Measurements from ENCODE around the gene CDKN2D.
"Not testable (repeated sequence)": the region's sequence is repeated elsewhere in the genome, so short reads cannot be mapped to it uniquely, and the experiment has no call there.

The CDKN2D gene

GRCh38 chr19:10580979-10581631 is 12.3 kb upstream of the CDKN2D start:
- DNase-seq = peak; percentile 90 to 92

GRCh38 chr19:10577951-10578350 is 9.2 kb upstream of the CDKN2D start:
- no peak for DNase-seq

- DNase-seq = no peak
Observed at GRCh38 chr19:10575011-10575716, 6.4 kb upstream of the CDKN2D start.

- no peak for DNase-seq
Observed at GRCh38 chr19:10574462-10574861, 5.7 kb upstream of the CDKN2D start.

GRCh38 chr19:10573793-10574192 is 5.0 kb upstream of the CDKN2D start:
- not testable (repeated sequence) for DNase-seq

- DNase-seq = peak; percentile 33 to 62
Observed at GRCh38 chr19:10568062-10568825, 535 bp downstream of the CDKN2D start.

- DNase-seq = peak in 1 of 2 donors; percentile 55
Observed at GRCh38 chr19:10567656-10568055, 1.1 kb downstream of the CDKN2D start.

- peak; percentile 73 to 85 for DNase-seq
Observed at GRCh38 chr19:10566658-10567410, 1.9 kb downstream of the CDKN2D start.

- no peak for DNase-seq
Observed at GRCh38 chr19:10566408-10566657, 2.4 kb downstream of the CDKN2D start.

- peak; percentile 100 for DNase-seq
Observed at GRCh38 chr19:10565567-10566407, 3.0 kb downstream of the CDKN2D start, which contains the start of gene KRI1. TSS of gene KRI1 (minus strand) at chr19:10566010. CDS start at chr19:10565999, 11 bp downstream.

GRCh38 chr19:10565028-10565566 is 3.7 kb downstream of the CDKN2D start:
- peak; percentile 63 to 69 for DNase-seq

- DNase-seq = no peak
Observed at GRCh38 chr19:10562609-10563008, 6.2 kb downstream of the CDKN2D start.

- no peak for DNase-seq
Observed at GRCh38 chr19:10560154-10560553, 8.6 kb downstream of the CDKN2D start.

- no peak for DNase-seq
Observed at GRCh38 chr19:10557603-10558197, 11.1 kb downstream of the CDKN2D start.

- DNase-seq = no peak
Observed at GRCh38 chr19:10555610-10555973, 13.2 kb downstream of the CDKN2D start.

GRCh38 chr19:10554760-10555609 is 13.8 kb downstream of the CDKN2D start:
- DNase-seq = no peak

- DNase-seq = peak; percentile 68 to 80
Observed at GRCh38 chr19:10553943-10554381, 14.8 kb downstream of the CDKN2D start.

GRCh38 chr19:10553087-10553667 is 15.6 kb downstream of the CDKN2D start:
- no peak for DNase-seq

GRCh38 chr19:10552510-10553053 is 16.2 kb downstream of the CDKN2D start:
- DNase-seq = peak in 1 of 2 donors; percentile 34

All from CD4-positive, alpha-beta T cell treated with Interferon alpha-2 for 1 hour (primary cell).